Astrocyte of the cerebellum (primary cell): ENCODE measurements around the gene LRRC25.
"Not testable (repeated sequence)": the region's sequence is repeated elsewhere in the genome, so short reads cannot be mapped to it uniquely, and the experiment has no call there.

Experiments used
- DNase-seq: peaks from one replicate; pipeline ENCODE4 v3.0.0-alpha.2; 2011; ENCODE audit warnings: low read depth
- H3K4me3 ChIP-seq: 2 replicates; pipeline ENCODE4 v1.5.1; 2011; ENCODE audit warnings: mild to moderate bottlenecking, low read depth, low read length, moderate library complexity
- in situ Hi-C: cut with HindIII; loops from 2 replicates; pipeline ENCODE4 v1.10.0; 2017; ENCODE audit warnings: low sequenced_read_pairs
- TF ChIP-seq, protein P1 (sequence below): IDR thresholded peaks from 2 replicates; pipeline ENCODE4 v1.5.1; 2012; ENCODE audit warnings: low read length, low read depth, moderate library complexity, mild to moderate bottlenecking; ENCODE audit errors: missing control alignments

Gene LRRC25

DNA sequence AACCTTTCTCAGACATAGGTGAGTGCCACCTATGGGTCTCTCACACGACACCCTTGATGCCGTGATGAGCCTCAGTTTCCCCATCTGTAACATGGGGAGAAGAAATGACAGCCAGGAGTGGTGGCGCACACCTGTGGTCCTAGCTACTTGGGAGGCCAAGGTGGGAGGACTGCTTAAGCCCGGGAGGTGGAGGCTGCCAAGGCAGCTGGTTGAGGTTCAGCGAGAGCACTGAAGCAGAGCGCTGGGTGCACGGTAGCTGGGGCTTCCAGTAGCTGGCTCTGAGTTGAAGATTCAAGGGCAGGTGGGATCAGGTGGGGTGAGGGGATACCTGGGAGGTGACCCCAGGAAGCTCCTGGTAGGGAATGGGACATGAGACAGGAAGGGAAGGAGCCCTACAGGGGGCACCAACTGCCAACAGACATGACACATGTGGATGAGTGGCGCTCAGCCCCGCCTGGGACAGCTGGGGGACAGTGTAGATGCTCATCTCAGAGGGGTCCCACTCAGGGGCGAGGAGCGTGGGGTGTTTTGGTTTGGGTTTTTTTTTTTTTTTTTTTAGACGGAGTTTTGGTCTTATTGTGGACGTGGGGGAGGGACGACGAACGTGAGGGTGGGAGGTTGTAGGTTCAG lies 15.3 kb upstream of the LRRC25 start:
- no peak overlapping the region for H3K4me3 ChIP-seq
- no peak for DNase-seq
- in situ Hi-C loops, result no loop called here
- TF ChIP-seq, protein P1, sequence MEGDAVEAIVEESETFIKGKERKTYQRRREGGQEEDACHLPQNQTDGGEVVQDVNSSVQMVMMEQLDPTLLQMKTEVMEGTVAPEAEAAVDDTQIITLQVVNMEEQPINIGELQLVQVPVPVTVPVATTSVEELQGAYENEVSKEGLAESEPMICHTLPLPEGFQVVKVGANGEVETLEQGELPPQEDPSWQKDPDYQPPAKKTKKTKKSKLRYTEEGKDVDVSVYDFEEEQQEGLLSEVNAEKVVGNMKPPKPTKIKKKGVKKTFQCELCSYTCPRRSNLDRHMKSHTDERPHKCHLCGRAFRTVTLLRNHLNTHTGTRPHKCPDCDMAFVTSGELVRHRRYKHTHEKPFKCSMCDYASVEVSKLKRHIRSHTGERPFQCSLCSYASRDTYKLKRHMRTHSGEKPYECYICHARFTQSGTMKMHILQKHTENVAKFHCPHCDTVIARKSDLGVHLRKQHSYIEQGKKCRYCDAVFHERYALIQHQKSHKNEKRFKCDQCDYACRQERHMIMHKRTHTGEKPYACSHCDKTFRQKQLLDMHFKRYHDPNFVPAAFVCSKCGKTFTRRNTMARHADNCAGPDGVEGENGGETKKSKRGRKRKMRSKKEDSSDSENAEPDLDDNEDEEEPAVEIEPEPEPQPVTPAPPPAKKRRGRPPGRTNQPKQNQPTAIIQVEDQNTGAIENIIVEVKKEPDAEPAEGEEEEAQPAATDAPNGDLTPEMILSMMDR, result no peak

GRCh38 chr19:18408053-18408476 lies 10.6 kb upstream of the LRRC25 start:
- in situ Hi-C loops, result no loop called here
- no peak overlapping the region for H3K4me3 ChIP-seq
- TF ChIP-seq, protein P1, result peak; percentile 41
- DNase-seq, result no peak

DNA sequence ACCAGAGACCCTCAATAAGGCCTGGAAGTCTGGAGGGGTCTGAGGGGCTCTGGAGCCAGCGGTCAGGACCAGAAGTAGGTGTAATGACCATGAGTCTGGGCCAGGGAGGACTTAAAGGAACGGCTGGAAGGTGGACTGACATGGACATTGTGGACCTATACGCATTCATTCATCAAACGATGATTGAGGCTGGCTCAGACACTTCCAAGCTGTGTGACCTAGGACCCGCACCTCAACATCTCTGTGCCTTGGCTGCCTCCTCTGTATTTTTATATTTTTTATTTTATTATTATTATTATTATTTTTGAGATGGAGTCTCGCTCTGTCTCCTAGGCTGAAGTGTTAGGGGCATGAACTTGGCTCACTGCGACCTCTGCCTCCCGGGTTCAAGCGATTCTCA lies 9.3 kb upstream of the LRRC25 start:
- H3K4me3 ChIP-seq, result no peak overlapping the region
- in situ Hi-C loops, result no loop called here
- TF ChIP-seq, protein P1, result no peak
- DNase-seq, result no peak

DNA sequence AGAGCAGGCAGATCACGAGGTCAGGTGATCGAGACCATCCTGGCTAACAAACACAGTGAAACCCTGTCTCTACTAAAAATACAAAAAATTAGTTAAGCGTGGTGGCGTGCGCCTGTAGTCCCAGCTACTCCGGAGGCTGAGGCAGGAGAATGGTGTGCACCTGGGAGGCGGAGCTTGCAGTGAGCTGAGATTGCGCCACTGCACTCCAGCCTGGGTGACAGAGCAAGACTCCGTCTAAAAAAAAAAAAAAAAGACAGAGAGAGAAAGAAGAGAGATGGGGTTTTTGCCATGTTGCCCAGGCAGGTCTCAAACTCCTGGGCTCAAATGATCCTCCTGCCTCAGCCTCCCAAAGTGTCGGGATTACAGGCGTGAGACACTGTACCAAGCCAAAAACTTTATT lies 8.3 kb upstream of the LRRC25 start:
- H3K4me3 ChIP-seq, DNase-seq, in situ Hi-C loops: not testable (repeated sequence)

GRCh38 chr19:18402455-18403248 lies 5.2 kb upstream of the LRRC25 start:
- H3K4me3 ChIP-seq, DNase-seq, in situ Hi-C loops: not testable (repeated sequence)

DNA sequence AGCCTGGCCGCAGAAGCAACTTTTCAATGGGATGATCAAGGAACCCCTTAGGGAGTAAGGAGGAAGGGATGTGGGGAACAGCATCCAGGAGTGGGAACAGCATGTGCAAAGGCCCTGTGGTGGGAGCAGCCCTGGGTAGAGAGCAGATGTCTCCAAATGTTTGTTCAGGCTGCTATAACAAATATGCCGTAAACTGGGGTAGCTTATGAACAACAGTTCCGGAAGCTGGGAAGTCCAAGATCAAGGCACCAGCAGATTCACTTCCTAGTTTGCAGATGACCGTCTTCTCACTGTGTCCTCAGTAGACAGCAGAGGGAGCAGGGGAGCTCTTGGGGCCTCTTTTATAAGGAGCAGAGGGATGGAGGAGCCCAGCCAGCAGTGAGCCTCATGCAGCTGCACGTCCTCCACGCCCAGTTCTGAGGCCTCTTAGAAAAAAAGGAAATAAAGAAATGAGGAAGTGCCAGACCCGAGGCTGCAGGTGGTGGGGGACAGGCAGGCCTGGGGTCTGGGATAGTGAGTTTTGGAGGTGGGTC lies 4.2 kb upstream of the LRRC25 start:
- no peak overlapping the region for H3K4me3 ChIP-seq
- TF ChIP-seq, protein P1, result peak; percentile 52
- DNase-seq, result no peak
- in situ Hi-C loops, result no loop called here

DNA sequence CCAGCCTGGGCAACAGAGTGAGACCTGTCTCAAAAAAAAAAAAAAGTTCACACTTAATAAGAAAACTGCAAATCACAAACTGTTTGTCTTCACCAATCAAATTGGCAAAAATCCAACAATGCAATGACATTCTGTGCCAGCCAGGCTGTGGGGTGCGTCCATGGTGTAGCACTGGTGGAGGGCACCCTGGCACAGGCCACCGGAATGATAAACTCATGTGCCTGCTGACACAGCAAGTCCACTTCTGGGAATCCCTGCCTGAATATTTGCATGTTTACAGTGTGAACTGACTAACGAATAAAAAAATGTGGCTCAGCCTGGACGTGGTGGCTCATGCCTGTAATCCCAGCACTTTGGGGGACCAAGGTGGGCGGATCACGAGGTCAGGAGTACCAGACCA lies 1.6 kb upstream of the LRRC25 start:
- no peak for DNase-seq
- no peak overlapping the region for H3K4me3 ChIP-seq
- TF ChIP-seq, protein P1, result no peak
- in situ Hi-C loops, result no loop called here
